HTERT RPE-1 (cell line): ENCODE data around the gene ZNF629.

Source experiments
- in situ Hi-C: fragments of 300-500 bp; cut with MboI; formaldehyde crosslinking; loops from 4 replicates; pipeline ENCODE4 v1.14.3; 2020; ENCODE audit warnings: low sequenced_read_pairs

ZNF629 gene

GRCh38 chr16:30786115-30786935, 680 bp downstream of the ZNF629 start:
- in situ Hi-C loops, result no loop called here

DNA sequence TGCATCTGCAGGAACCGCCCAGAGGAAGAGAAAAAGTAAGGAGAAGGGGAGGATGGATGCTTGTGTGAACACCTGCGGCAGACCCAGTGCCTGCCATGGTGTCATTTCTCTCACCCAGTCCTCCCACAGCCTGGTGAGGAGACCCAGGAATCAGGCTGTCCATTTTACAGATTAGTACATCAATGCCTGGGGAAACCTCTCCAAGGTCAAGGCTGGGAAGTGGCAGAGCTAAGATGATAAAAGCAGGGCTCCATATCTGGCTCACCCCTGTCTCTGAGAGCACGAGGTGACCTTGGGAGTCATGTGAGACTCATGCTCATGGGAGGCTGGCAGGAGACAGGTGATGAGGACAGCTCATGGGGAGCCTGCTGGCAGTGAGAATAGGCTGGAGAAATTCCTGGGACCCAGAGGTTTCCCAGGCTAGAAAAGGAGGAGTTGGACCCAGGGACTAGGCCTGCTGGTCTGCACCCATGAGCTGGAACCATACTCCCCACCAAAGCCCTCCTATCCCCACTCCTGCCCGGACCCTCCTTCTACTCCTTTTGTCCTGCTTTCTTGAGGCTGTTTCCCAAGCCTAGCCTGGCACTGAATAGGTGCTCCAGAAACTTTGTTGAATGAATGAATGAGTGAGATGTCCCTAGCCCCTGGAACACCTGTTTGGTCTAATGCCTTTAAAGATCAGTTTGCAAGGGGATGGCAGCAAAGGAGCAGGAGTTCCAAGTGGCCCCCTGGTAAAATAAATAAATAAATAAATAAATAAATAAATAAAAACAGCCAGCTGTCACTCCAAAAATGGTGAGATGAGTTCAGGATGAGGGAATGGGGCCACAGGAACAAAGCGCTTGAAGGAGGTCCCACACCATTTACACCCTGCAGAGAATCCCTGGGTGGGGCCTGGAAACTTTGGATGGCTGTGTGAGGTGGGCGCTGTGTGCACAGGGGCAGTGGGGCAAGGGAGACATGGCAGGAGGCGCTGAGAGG, 1.6 kb downstream of the ZNF629 start:
- in situ Hi-C loops, result no loop called here

DNA sequence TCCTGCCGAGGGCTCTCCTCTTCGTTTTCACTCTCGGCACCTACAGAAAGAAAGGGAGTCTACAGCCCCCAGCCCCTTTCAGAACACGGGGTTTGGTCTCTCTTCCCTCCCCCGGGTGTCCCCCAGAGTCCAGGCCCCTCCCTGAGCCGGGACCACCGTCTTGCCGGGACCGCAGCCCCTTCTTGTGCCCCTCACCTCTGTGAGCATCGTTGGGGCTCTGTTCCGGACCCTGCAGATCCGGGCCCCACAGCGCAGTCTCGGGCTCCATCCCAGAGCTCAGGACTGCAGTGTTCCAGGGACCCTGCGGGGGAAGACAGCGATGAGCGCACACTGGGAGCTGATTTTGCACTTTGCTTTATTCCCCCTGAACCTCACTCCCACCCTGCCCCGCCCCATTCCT, 2.8 kb downstream of the ZNF629 start:
- in situ Hi-C loops, result no loop called here

DNA sequence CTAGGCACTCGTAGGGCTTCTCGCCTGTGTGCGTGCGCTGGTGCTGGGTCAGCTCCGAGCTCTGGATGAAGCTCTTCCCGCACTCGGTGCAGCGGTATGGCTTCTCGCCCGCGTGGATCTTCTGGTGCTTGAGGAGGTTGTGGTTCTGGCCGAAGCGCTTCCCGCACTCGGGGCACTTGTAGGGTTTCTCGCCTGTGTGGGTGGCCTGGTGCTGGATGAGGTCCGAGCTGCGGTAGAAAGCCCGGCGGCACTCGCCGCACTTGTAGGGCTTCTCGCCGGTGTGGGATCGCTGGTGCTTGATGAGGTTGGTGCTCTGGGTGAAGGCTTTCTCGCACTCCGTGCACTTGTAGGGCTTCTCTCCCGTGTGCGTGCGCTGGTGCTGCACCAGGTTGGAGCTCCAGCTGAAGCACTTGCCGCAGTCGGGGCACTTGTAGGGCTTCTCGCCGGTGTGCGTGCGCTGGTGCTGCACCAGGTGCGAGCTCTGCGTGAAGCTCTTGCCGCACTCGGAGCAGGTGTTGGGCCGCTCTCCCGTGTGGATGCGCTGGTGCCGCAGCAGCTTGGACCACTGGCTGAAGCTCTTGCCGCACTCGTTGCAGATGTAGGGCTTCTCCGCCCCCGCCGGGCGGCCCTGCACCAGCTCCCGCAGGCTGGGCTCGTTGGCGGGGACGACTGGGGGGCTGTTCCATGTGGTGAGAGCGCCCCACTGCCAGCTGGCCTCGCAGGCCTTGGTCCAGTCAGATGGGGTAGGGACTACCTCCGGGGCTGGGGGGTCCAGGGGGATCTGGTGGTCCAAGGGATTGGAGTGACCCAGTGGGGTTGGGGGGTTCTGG, 3.5 kb downstream of the ZNF629 start:
- in situ Hi-C loops, result no loop called here

DNA sequence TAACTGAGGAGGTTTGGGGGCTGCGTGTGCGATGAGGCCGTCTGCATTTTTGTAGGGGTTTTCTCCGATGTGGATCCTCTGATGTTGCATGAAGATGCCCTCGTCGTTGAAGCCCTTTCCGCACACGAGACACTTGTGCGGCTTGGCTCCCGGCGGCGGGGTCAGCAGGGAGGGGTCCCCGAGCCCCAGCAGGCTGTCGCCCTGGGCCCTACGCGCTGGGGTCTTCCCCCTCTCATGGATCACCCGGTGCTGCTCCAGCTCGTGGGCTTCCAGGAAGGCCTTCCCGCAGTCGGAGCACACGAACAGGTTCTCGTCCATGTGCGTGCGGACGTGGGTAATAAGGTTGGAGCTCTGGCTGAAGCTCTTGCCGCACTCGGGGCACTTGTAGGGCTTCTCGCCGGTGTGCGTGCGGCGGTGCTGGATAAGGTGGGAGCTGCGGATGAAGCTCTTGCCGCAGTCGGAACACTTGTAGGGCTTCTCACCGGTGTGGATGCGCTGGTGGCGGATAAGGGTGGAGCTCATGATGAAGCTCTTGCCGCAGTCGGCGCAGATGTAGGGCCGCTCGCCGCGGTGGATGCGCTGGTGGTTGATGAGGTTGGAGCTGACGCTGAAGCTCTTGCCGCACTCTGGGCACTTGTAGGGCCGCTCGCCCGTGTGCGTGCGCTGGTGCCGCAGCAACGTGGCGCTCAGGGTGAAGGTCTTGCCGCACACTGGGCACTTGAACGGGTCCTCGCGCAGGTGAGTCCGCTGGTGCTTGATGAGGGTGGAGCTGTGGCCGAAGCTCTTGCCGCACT, 4.3 kb downstream of the ZNF629 start:
- in situ Hi-C loops, result no loop called here

DNA sequence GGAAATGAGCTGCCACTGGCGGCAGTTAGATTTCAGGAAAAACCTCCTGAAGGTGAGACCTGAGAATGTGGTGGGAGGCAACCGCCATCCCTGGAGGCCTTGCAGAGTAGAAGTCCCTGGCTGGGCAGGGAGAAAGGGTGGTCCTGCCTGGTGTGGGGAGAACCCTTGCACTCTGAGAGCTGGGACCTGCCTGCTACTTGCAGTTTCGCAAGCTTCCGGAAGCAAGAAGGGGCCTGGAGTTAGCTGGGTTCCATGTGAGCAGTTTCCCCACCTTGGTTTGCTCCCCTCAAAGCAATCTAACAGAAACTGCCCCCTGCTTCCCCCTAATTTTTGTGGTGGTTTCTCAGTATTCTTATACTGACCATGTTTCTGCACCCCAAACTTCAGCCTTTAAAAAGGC, 6.5 kb downstream of the ZNF629 start:
- in situ Hi-C loops, result no loop called here

- in situ Hi-C loops, result no loop called here
These were observed 7.0 kb downstream of the ZNF629 start for GRCh38 chr16:30780021-30780420.

DNA sequence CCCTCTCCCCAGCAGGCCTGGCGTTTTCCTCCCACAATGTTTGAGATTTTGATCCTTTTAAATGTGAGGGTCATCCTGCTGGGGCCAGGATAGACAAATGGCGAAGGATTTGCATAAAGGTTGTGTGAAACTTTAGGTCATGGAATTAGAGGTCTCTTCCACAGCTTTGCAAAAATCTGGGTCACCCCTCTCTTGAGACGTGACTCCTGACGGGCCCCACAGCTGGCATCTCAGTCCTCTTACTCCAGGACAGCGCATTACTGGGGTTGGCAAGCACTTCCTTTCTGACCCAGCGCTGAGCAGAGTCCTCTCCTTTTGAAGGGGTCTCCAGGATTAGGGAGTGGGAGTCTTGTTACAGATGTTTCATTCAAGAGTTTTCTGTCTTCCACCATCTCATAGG, 7.4 kb downstream of the ZNF629 start:
- in situ Hi-C loops, result no loop called here

GRCh38 chr16:30778549-30779244, 8.3 kb downstream of the ZNF629 start:
- in situ Hi-C loops, result no loop called here

GRCh38 chr16:30777591-30778297, 9.3 kb downstream of the ZNF629 start:
- in situ Hi-C loops, result no loop called here

DNA sequence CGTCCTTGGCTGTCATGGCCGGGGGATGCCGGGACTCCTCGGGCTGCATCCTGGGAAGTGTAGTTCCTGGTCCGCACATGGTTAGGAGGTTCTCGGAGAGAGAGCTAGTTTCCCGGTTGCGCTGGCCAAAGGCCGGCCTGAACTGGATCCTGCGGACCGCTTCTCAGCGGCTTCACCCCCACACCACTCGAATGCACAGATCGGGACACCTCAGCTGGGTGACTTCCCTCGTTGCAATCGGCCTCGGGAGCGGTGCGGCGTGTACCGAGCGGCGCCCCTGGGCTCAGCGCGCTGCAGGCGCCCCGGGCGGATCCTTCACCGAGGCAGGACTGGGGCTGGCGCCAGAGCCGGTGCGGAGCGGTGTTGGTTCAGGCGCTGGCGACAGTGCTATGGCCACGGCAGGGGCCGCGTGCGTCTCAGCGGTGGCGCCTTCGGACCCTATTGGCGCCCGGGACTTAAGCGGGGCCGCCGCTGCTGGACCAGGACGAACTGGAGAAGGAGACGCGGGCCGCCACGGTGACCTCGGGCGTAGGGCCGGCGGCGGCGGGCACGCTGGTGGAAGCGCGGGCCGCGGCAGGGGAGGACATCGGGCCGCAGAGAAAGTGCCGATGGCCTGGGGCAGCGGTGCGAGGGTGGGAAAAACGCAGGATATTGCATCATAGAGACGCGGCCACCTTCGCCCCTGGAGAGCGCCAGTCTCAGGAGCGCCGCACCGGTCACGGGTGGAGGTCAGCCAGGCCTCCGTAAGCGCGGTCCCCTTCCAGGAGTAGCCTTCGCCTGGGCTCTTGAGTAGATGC, 11.4 kb downstream of the ZNF629 start:
- in situ Hi-C loops, result no loop called here

DNA sequence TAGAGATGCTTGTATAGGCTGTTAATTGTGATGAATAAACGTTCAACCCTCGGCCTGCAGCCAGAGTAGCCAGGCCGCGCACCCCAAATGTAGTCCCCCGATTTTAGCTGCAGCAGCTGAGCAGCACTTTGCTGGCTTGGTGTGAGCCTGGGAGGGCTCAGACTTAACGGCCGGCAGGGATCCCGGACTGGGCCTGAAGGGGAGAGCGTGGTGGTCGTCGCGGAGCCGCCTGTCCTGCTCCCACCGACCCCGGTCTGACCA, 11.9 kb downstream of the ZNF629 start:
- in situ Hi-C loops, result no loop called here

DNA sequence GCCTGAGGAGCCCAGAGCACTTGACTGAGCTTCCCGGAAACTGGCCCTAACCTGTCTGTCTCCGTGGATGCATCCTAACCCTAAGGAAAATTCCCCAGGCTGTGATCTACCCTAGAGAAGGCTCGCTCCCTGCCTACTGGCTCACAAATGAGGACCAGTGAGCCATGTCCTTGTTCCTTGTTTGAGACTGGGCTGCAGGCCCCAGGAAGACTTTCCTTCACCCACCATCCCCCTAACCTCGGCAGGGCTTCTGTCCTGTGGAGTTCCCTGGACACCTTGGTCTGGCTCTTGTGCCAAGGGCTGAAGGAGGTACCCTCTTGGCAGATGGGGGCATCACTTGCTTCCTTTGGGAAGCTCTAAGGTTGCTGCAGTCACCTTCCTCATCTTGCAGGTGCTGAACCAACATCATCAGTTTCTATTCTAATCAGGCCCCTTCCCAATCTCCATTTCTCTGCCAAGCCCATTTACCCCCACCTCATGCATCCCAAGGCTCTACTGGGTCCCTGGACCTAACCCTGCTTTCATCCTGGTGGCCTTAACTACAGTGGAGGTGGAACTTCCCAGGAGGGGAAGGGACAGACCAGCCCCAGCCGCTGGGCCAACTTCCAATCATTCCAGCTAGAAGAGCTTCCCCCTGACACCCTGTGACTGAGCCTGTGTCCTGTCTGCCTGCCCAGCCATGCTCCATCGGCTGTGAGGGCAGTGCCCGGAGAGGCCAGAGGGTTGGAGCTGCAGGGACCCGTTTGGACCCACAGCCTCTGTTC, 12.5 kb downstream of the ZNF629 start:
- in situ Hi-C loops, result no loop called here

- in situ Hi-C loops, result no loop called here
These were observed 13.2 kb downstream of the ZNF629 start for GRCh38 chr16:30773826-30774225.

- in situ Hi-C loops, result no loop called here
These were observed 15.3 kb downstream of the ZNF629 start for GRCh38 chr16:30771726-30772125.

GRCh38 chr16:30769379-30770089, 17.5 kb downstream of the ZNF629 start:
- in situ Hi-C loops, result no loop called here

DNA sequence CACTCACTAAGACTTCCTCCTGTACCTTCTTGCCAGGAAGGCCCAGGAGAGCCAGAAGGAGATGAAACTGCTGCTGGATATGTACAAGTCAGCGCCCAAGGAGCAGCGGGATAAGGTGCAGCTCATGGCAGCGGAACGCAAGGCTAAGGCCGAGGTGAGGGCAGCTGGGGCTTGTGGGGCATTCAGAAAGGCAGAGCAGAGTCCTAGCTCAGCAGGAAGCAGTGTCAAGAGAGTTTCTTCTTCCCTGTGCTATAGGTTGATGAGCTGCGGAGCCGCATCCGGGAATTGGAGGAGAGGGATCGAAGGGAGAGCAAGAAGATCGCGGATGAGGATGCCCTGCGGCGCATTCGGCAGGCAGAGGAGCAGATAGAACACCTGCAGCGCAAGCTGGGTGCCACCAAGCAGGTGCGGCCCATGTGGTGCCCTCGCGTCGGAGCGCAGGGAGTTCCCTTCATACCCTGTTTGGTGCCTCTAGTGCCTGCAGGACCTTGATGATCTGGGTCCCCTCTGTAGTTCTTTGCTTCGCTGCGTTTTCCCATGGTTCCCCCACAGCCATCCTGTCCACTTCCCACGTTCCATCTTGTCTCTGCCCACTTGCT, 18.3 kb downstream of the ZNF629 start:
- in situ Hi-C loops, result no loop called here
